Stomach (tissue), 4 donors: ENCODE data around the gene PRR16.

Source experiments
- POLR2A ChIP-seq, 4 donors: fragments of 450-650 bp; IDR thresholded peaks; one replicate each; pipeline ENCODE4 v1.6.1; 2016; ENCODE audit warnings: antibody characterized with exemption in 4 of 4, control low read depth in 2 of 4, mild to moderate bottlenecking in 1 of 4, moderate library complexity in 1 of 4
- POLR2AphosphoS5 ChIP-seq, 3 donors: sonication (generic); formaldehyde crosslinking; IDR thresholded peaks; one replicate each; pipeline ENCODE4 v1.6.1; 2016; ENCODE audit warnings: antibody characterized with exemption in 3 of 3
- TF ChIP-seq, protein P1 (sequence below), 7 experiments: fragments of 450-650 bp in 4 of 7; fragments of 200-600 bp in 3 of 7; sonication (generic) in 3 of 7; IDR thresholded peaks; one replicate each; pipeline ENCODE4 v1.5.1; 2016 to 2019; ENCODE audit warnings: antibody characterized with exemption in 7 of 7, control low read depth in 2 of 7, mild to moderate bottlenecking in 1 of 7

DNA sequence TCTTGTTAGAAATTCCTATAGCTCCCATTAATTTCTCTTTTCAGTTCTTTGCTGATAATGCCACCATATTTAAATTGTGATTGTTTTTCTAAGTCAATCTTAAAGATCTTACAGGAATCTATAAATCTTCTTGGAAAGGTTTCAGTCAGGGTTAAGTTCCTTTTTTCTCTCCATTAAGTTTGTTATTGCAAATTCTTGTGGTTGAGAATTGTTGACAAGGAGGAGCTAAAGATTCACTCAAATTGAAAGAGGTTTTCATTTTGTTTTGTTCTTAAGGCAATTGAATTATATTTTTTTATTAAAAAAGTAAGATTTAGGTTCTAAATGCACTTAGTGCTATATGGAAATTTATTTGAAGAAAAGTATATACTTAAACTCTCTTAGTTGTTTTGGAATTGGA lies 213.4 kb downstream of the PRR16 start:
- TF ChIP-seq, protein P1, sequence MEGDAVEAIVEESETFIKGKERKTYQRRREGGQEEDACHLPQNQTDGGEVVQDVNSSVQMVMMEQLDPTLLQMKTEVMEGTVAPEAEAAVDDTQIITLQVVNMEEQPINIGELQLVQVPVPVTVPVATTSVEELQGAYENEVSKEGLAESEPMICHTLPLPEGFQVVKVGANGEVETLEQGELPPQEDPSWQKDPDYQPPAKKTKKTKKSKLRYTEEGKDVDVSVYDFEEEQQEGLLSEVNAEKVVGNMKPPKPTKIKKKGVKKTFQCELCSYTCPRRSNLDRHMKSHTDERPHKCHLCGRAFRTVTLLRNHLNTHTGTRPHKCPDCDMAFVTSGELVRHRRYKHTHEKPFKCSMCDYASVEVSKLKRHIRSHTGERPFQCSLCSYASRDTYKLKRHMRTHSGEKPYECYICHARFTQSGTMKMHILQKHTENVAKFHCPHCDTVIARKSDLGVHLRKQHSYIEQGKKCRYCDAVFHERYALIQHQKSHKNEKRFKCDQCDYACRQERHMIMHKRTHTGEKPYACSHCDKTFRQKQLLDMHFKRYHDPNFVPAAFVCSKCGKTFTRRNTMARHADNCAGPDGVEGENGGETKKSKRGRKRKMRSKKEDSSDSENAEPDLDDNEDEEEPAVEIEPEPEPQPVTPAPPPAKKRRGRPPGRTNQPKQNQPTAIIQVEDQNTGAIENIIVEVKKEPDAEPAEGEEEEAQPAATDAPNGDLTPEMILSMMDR (IDR thresholded peaks at IDR 0.05): no peak
- TF ChIP-seq POLR2AphosphoS5 (IDR thresholded peaks at IDR 0.05) (no peak), POLR2A (IDR thresholded peaks at IDR 0.05) (no peak)
